CD1c-positive myeloid dendritic cell (primary cell): ENCODE results near the gene GLB1L2.
"Not testable (repeated sequence)": the region's sequence is repeated elsewhere in the genome, so short reads cannot be mapped to it uniquely, and the experiment has no call there.

Experiments used
- DNase-seq: peaks from one replicate; pipeline ENCODE4 v3.0.0-alpha.2; 2016; ENCODE audit errors: extremely low spot score

Gene GLB1L2

GRCh38 chr11:134328433-134328832 is 3.4 kb upstream of the GLB1L2 start:
- DNase-seq, result no peak

GRCh38 chr11:134330611-134331353 is 1.0 kb upstream of the GLB1L2 start:
- no peak for DNase-seq

GRCh38 chr11:134332189-134332631 is 422 bp downstream of the GLB1L2 start:
- DNase-seq, result no peak

GRCh38 chr11:134332782-134333181 is 994 bp downstream of the GLB1L2 start:
- no peak for DNase-seq

GRCh38 chr11:134333312-134333711 is 1.5 kb downstream of the GLB1L2 start:
- no peak for DNase-seq

DNA sequence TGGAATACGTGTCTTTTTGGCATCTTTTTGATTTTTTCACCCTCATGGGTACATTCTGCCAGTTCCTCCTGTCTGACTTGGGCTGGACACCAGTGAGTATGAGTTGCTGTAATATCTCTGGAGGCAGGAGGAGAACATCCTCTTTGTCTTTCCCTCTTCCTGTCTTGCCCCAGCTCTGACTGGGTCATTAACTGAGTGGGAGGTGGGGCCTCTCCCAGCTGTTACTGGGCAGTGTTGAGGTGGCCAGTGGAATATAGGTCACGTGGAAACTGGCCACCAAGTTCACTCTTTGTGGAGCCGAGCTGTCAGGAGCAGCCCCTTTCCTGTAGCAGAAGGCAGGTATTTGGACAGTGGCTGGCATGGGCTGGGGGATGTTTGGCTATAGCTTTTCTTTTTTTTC is 2.2 kb downstream of the GLB1L2 start:
- DNase-seq, result peak; percentile 52

- no peak for DNase-seq
These were observed 3.2 kb downstream of the GLB1L2 start for GRCh38 chr11:134334796-134335571.

DNA sequence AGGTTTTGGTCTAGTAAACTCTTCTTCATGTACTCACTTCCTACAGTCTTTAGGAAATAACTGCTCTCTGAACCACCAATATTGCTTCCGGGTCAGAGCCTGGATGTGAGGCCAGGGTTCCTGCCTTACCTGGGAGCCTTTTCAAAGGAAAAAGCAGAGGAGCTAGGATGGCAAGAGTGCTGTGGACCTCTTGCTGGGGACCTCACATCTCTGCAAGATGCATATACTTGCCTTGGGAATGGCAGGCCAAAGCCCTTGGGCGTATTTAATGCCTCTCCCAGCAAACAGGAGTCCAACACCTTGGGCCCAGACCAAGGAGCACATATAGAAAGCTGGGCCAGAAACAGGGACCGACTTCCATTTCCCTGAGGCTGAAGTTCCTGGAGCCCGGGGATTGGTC is 5.3 kb downstream of the GLB1L2 start:
- DNase-seq, result no peak

DNA sequence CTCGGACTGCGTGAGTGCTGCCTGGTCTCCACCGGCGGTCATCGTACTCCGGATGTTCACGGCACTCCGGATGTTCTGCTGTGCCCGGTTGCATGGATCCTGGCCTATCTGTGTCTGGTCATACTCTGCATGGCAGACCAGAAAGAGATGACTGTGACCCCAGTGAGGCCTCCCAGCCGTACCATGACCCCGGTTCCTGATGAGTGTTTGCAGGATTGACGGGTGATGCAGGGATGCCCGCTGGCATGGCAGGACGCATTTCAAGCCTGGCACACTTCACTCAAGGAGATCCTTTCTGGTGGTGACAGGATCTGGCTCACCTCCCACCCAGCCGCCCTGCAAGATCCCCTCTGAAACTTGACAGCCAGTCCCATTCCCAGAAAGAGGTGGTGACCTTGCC is 6.3 kb downstream of the GLB1L2 start:
- DNase-seq, result no peak

- no peak for DNase-seq
These were observed 6.9 kb downstream of the GLB1L2 start for GRCh38 chr11:134338654-134339053.

- DNase-seq, result no peak
These were observed 8.0 kb downstream of the GLB1L2 start for GRCh38 chr11:134339756-134340155.

- no peak for DNase-seq
These were observed 8.7 kb downstream of the GLB1L2 start for GRCh38 chr11:134340354-134340964.

- no peak for DNase-seq
These were observed 10.2 kb downstream of the GLB1L2 start for GRCh38 chr11:134341805-134342571.

DNA sequence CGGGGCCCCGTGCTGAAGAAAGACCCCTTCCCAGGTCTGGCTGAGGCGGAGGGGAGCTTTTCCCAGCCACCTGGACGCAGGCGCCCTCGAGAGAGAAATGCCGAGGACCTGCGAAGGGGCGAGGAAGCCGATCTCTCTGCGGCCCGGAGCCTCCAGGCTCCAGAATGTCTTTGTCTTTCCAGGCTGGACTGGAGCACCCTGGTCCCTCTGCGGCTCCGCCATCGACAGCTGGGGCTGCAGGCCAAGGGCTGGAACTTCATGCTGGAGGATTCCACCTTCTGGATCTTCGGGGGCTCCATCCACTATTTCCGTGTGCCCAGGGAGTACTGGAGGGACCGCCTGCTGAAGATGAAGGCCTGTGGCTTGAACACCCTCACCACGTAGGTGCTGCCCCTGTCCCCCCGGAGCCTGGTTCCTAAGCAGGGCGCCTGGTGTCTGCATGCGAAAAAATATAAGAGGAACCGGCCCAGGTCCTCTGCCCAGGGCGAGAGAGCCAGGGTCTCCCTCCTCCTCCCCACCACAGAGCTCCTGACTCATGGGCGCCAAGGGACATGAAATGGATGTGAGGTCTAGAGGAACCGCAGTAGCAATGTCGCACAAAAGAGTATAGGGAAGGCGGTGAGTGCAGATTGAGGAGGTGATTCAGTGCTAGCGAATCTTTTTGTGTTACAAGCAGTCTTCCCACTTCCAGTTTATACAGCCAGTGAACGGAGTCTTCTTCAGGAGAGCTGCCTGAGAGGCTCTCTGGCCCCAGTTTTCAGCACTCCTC is 11.0 kb downstream of the GLB1L2 start:
- no peak for DNase-seq

DNA sequence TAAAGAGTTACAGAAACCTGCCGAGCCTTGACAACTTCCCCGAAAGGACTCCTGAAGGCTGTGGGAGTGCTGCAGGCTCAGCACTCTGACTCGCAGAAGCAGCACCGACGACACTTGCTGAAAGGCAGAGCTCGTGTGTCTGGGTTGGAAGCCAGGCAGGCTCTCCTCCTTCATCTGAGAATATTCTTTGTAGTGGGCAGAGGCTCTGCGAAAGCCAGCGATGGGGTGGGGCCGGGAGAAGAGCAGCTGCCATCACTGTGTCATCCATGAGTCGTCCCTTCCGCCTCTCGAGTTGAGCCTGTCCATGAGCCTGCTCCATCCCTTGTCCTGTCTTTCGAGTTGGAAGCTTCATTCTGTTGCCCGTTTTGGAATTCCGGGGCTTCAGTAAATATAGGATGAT is 11.9 kb downstream of the GLB1L2 start:
- DNase-seq, result no peak

DNA sequence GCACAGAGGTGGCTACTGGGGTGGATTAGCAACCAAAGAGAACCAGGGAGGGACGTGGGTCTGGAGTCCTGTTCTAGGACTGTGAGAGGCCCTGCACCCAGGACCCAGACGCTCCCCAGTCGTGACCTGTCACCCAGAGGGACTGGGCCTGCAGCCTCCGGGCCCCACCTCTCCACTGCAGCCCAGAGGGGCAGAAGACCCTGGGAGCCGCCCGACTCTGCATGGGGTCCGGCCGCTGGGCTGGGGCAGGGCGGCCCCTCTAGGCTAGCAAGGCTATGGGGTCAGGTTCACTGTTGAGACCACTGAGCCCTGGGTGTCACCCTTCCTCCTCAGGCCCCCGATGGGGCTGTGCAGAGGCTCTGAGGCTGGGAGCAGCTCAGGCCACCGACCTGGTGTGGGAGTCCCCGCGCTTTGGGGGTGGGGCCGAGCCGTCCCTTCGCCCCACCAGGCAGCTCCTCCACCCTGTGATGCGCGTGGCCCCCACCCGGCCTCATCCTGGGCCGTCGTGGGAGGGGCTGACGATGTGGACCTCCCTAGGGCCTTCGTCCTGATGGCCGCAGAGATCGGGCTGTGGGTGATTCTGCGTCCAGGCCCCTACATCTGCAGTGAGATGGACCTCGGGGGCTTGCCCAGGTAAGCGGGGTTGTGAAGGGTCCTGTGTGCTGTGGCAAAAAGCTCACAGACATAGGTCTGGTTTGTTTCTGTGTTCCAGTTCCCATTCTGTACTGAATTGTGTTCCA is 12.9 kb downstream of the GLB1L2 start:
- DNase-seq, result not testable (repeated sequence)

- DNase-seq, result no peak
These were observed 13.4 kb downstream of the GLB1L2 start for GRCh38 chr11:134345237-134345550.

DNA sequence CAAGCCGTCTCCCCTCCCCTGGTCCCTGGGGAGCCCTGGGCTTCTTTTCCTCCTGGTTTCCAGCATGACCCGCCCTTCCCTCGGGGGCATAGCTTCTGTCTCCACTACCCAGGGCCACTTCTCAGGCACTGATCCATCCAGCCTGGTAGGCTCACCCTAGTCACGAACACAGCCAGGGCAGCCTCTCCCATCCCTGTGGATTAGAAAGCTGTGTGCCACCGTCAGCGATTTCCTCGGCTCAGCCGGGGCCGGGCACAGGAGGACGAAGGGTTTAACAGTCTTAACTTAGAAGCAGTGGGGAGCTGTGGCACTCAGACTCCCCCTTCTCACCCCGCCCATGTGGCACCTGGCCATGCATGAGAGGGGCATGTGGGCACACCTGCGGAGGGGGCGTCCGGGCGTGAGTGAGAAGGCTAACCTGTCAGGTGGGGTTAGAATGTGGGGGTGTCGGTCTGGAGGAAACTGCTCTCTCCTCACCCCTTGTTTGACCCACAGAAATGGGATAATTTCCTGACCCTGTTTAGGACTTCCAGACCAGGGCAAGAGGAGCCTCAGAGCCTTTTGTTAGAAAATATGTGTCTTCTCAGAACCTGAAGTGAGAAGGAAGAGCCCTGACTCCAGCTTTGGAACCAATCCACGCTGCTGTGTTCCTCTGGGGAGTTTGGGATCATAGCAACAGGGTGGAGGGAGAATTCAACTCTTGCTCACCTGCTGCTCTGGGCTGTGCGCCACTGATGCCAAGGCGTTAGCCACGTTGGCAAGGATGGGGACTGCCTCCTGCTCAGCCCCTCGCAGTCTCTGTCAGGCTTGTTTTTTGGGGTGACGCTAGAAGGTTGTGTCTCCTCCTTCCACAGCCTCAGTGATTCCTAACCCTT is 14.6 kb downstream of the GLB1L2 start:
- no peak for DNase-seq

- DNase-seq, result no peak
These were observed 15.2 kb downstream of the GLB1L2 start for GRCh38 chr11:134346976-134347350.

DNA sequence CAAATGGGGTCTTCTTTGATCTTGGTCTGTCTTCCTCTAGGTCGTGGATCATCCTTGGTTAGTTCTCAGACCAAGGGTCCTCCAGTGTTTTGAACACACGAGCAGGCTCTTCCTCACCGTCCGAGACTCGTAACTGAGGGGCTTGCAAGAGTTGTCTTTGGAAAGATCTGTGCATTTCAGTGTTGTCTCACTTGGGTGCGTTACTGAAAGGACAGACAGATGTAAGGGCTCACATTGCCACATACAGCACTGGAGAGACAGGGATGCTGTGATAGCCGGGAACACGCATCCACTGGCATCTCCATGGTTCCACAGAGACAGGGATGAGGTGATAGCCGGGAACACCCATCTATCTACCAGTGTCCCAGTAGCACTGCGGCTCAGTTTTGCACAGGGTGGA is 15.7 kb downstream of the GLB1L2 start:
- DNase-seq, result no peak
